Adrenal gland (tissue), 12 donors: ENCODE measurements around the gene TUT4. TPM values are rescaled to one million over a fixed set of nuclear protein-coding genes. Genes with fewer than 3 reads are reported as not detected.

ENCODE experiments used
- DNase-seq, 7 donors: peaks; one replicate each; pipeline ENCODE4 v3.0.0-alpha.2; 2019 to 2020
- H3K27ac ChIP-seq, 5 donors: fragments of 200-600 bp; sonication (generic) in 4 of 5; 1 replicate in 3 of 5; 2 replicates in 2 of 5; pipeline versions ENCODE4 v1.5.1 to v1.8.0; 2016 to 2020; ENCODE audit warnings: mild to moderate bottlenecking in 1 of 5
- H3K27me3 ChIP-seq: fragments of 200-600 bp; 2 replicates; pipeline ENCODE4 v1.8.0; 2021
- H3K36me3 ChIP-seq, 2 donors: fragments of 200-600 bp; replicated peaks in 1 of 2; 1 replicate in 1 of 2; 2 replicates in 1 of 2; pipeline versions ENCODE4 v1.5.1 to v1.8.0; 2018 to 2022
- H3K4me1 ChIP-seq, 2 donors: fragments of 200-600 bp; replicated peaks in 1 of 2; 1 replicate in 1 of 2; 2 replicates in 1 of 2; pipeline versions ENCODE4 v1.5.1 to v1.8.0; 2018 to 2021
- H3K4me3 ChIP-seq, 4 donors: fragments of 200-600 bp; sonication (generic) in 3 of 4; one replicate each; pipeline ENCODE4 v1.5.1; 2016 to 2018
- H3K9me3 ChIP-seq, 3 donors: fragments of 200-600 bp; sonication (generic) in 1 of 3; replicated peaks in 1 of 3; 1 replicate in 2 of 3; 2 replicates in 1 of 3; pipeline versions ENCODE4 v1.5.1 to v1.8.0; 2016 to 2021
- CTCF ChIP-seq, 6 experiments: fragments of 450-650 bp in 4 of 6; fragments of 200-600 bp in 2 of 6; sonication (generic) in 1 of 6; IDR thresholded peaks; 1 replicate in 5 of 6; 2 replicates in 1 of 6; pipeline versions ENCODE4 v1.5.1 to v1.8.0; 2016 to 2021; ENCODE audit warnings: antibody characterized with exemption in 6 of 6, mild to moderate bottlenecking in 2 of 6, moderate library complexity in 1 of 6
- POLR2A ChIP-seq, 2 donors: fragments of 450-650 bp; IDR thresholded peaks; one replicate each; pipeline ENCODE4 v1.6.1; 2017; ENCODE audit warnings: antibody characterized with exemption in 2 of 2, mild to moderate bottlenecking in 2 of 2, moderate library complexity in 1 of 2
- WGBS, 4 donors: extraction: QIAGEN DNeasy Blood & Tissue Kit in 2 of 4; methylation state at CpG; one replicate each; pipeline versions ENCODE4 v1.1.5 to v1.1.7; 2013 to 2017; 5-methylcytosine and 5-hydroxymethylcytosine counted together
- intact Hi-C, 2 donors: fragments of 100-400 bp; cut with DNase I; formaldehyde crosslinking; loops; one replicate each; pipeline versions ENCODE4 v1.14.1 to v1.15.0; 2022 to 2023
- polyA plus RNA-seq, 3 donors: library from polyadenylated mRNA; stranded (reverse); fragments of 200-250 nt in 2 of 3; fragments of 350-450 nt in 1 of 3; fragmentation: Illumina TruSeq in 1 of 3; extraction: RNeasy Lipid Tissue Mini Kit (QIAGEN cat#74804) in 1 of 3; gene quantifications; one replicate each; pipeline ENCODE4 v1.2.3, GENCODE V29; 2013 to 2014
- total RNA-seq, 9 donors: library from RNA; depleted of rRNA in 4 of 9; stranded (reverse); fragments of >200 nt in 4 of 9; fragments of 120-200 nt in 1 of 9; fragmentation: NEBNext Ultra II Directional in 1 of 9; extraction: Animal tissue kit (Norgen Biotek cat#: 25700) in 1 of 9; gene quantifications; one replicate each; pipeline versions ENCODE4 v1.1.0 to v1.2.4, GENCODE V29; 2013 to 2023
- donor health status: healthy with polysubstance abuse.
- donor health status: Bipolar disorder and iron deficiency.
- donor health status: DM: yes; HTN: yes; CAD: no.
- donor health status: DM: no; HTN: no; CAD: no.
- donor health status: DM: no; HTN: no; CAD: no.
- donor health status: DM: yes; HTN: yes; CAD: no.

The TUT4 gene
- total and polyA plus RNA-seq, 12 donors, result 29.7 to 80.9 (median 66.1) TPM

GRCh38 chr1:52551507-52552235 is 1.2 kb downstream of the TUT4 start:
- Histone ChIP-seq H3K9me3 (no peaks in the 10 kb centered on the region), H3K4me3 (peak overlapping the region; percentile 70 to 94 (median 82)), H3K36me3 (no peaks in the 10 kb centered on the region), H3K4me1 (peaks cover 20 to 48% of the 10 kb centered on the region in 2 donors), H3K27ac (peak overlapping the region; percentile 64 to 97 (median 96)), H3K27me3 (no peaks in the 10 kb centered on the region)
- no peak for TF ChIP-seq POLR2A (IDR thresholded peaks at IDR 0.05)
- no peak for TF ChIP-seq CTCF (IDR thresholded peaks at IDR 0.05)
- intact Hi-C loops, result no loop called here
- DNase-seq, result peak in 4 of 7 donors; percentile 22 to 41 (median 32)
- WGBS, 4 donors, result 1 to 9% (median 4%) methylated on average over 20 of the region's 20 CpGs

DNA sequence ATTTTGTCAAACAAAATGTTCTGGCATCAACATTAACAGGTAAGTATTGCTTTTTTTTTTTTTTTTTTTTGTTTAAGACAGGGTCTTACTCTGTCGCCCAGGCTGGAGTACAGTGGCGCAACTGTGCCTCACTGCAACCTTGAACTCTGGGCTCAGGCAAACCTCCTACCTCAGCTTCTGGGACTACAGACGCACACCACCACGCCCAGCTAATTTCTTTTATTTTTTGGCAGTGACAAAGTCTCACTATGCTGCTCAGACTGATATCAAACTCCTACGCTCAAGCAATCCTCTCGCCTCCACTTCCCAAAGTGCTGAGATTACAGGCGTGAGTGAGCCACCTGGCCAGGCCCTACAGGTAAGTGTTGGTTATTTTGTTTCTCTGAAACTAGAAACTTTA is 2.4 kb downstream of the TUT4 start:
- Histone ChIP-seq H3K4me1 (peaks cover 20 to 48% of the 10 kb centered on the region in 2 donors), H3K9me3 (no peaks in the 10 kb centered on the region), H3K27ac (peak overlapping the region in 2 of 5 donors; percentile 36 to 97), H3K36me3 (no peaks in the 10 kb centered on the region), H3K27me3 (no peaks in the 10 kb centered on the region), H3K4me3 (no peak overlapping the region)
- intact Hi-C loops, result no loop called here
- WGBS, 4 donors, result 46 to 58% (median 55%) methylated on average over 7 of the region's 7 CpGs
- DNase-seq, result peak; percentile 52 to 86 (median 62)
- TF ChIP-seq POLR2A (IDR thresholded peaks at IDR 0.05) (peak in 1 of 2 donors; percentile 60), CTCF (IDR thresholded peaks at IDR 0.05) (no peak)

GRCh38 chr1:52549267-52549666 is 3.6 kb downstream of the TUT4 start:
- H3K27ac ChIP-seq, result peak overlapping the region in 1 of 5 donors; percentile 97
- TF ChIP-seq POLR2A (IDR thresholded peaks at IDR 0.05), result no peak
- TF ChIP-seq CTCF (IDR thresholded peaks at IDR 0.05), result no peak
- no peaks in the 10 kb centered on the region for H3K36me3 ChIP-seq
- H3K4me1 ChIP-seq, result peaks cover 14 to 38% of the 10 kb centered on the region in 2 donors
- no peak for DNase-seq
- H3K27me3 ChIP-seq, result no peaks in the 10 kb centered on the region
- no peaks in the 10 kb centered on the region for H3K9me3 ChIP-seq
- intact Hi-C loops, result no loop called here
- H3K4me3 ChIP-seq, result no peak overlapping the region

- Histone ChIP-seq H3K36me3 (no peaks in the 10 kb centered on the region), H3K27ac (no peak overlapping the region), H3K27me3 (no peaks in the 10 kb centered on the region), H3K4me3 (no peak overlapping the region), H3K9me3 (peaks cover 0 to 14% (median 0%) of the 10 kb centered on the region in 3 donors), H3K4me1 (peaks cover 7 to 31% of the 10 kb centered on the region in 2 donors)
- intact Hi-C loops, result no loop called here
- no peak for DNase-seq
- TF ChIP-seq CTCF (IDR thresholded peaks at IDR 0.05), result no peak
- TF ChIP-seq POLR2A (IDR thresholded peaks at IDR 0.05), result no peak
- WGBS, 4 donors, result 95 to 97% (median 97%) methylated on average over 5 of the region's 5 CpGs
Measured at GRCh38 chr1:52546852-52547251, 6.0 kb downstream of the TUT4 start.
